ENCODE results near the gene ACTR10. TPM values are rescaled to one million over a fixed set of nuclear protein-coding genes. Genes with fewer than 3 reads are reported as not detected.
A peak's percentile ranks its signal among the peaks of the same experiment; 100 is the strongest.

Gene ACTR10
- total and polyA plus RNA-seq, 7 experiments from 2014 or later, result 40.0 to 90.8 (median 53.2) TPM

- H3K9me3 Mint-ChIP-seq, result peaks cover 0 to 2% (median 0%) of the 10 kb centered on the region in 11 donors
- no peaks in the 10 kb centered on the region for H3K27me3 ChIP-seq (ENCODE audit: control insufficient read depth in 2 of 2, insufficient read depth in 2 of 2, low read length in 2 of 2)
- H3K4me1 ChIP-seq (ENCODE audit: control insufficient read depth in 2 of 2, insufficient read depth in 2 of 2, low read length in 2 of 2), result no peaks in the 10 kb centered on the region
- H3K36me3 ChIP-seq (ENCODE audit: control insufficient read depth in 2 of 3, insufficient read depth in 3 of 3, low read length in 3 of 3), result peaks cover 13 to 56% (median 18%) of the 10 kb centered on the region in 3 experiments
- ATAC-seq (no peak), DNase-seq (no peak)
- no peak overlapping the region for H3K4me3 ChIP-seq (ENCODE audit: low read length)
- no peak overlapping the region for H3K4me3 Mint-ChIP-seq
- POLR2A ChIA-PET, result interaction anchor here (0.9 kb wide), 1 partner anchor 26 kb away, joined by 3 read pairs; no protein-coding TSS in a partner anchor
- H3K4me1 Mint-ChIP-seq, result peaks cover 0 to 12% (median 4%) of the 10 kb centered on the region in 7 donors
- CTCF ChIA-PET, result interaction anchor here (1.2 kb wide), 1 partner anchor 32 kb away, joined by 5 read pairs; the partner anchor contains the start of gene PSMA3
- peaks cover 9 to 48% (median 24%) of the 10 kb centered on the region in 5 donors for H3K36me3 Mint-ChIP-seq
- H3K27ac ChIP-seq (ENCODE audit: low read depth, low read length), result no peak overlapping the region
- H3K9me3 ChIP-seq (ENCODE audit: control insufficient read depth in 2 of 3, low read length in 3 of 3), result no peaks in the 10 kb centered on the region
- H3K27me3 Mint-ChIP-seq, result no peaks in the 10 kb centered on the region
- H3K27ac Mint-ChIP-seq, result no peak overlapping the region
- intact Hi-C loops (cut with micrococcal nuclease), result no loop called here
Observed at GRCh38 chr14:58213176-58213575, 13.2 kb downstream of the ACTR10 start.

DNA sequence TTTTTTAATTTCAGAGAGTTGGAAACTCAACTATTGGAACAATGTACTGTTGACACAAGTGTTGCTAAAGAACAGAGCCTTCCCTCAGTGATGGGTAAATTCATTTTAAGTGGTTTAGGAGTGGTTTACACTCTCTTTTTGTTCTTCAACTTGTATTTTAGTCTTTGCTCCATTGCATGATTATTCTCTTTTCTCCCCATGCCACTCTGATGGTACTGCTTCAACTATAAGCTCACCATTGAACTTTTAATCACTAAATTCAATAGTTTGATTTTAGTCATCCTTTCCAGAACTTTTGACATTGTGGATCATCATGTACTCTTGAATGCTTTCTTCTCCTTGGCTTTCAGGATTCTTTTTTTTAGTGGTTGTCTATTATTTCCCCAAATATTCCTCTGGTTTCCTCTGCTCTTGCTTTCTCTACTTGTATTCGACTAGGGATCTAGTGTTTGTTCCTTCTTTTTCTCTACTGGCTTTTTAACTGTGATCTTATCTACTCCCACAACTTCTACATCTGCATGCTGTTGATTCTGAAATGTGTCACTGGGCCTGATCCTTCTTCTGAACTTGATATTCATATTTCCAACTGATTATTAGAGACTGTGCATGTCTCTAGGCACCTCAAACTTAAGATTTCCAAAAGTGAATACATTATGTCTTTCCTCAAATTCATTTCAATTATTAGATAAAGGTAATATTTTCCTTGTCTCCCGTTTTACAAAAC is 15.4 kb downstream of the ACTR10 start:
- H3K4me1 Mint-ChIP-seq, result peaks cover 0 to 12% (median 3%) of the 10 kb centered on the region in 7 donors
- no peak for ATAC-seq
- intact Hi-C loops (cut with micrococcal nuclease), result no loop called here
- POLR2A ChIA-PET, result no interaction called here
- H3K27ac ChIP-seq (ENCODE audit: low read depth, low read length), result no peak overlapping the region
- no peak for DNase-seq
- no peak overlapping the region for H3K4me3 Mint-ChIP-seq
- H3K4me3 ChIP-seq (ENCODE audit: low read length), result no peak overlapping the region
- H3K9me3 Mint-ChIP-seq, result peaks cover 0 to 2% (median 0%) of the 10 kb centered on the region in 11 donors
- no peaks in the 10 kb centered on the region for H3K4me1 ChIP-seq (ENCODE audit: control insufficient read depth in 2 of 2, insufficient read depth in 2 of 2, low read length in 2 of 2)
- peaks cover 10 to 48% (median 13%) of the 10 kb centered on the region in 3 experiments for H3K36me3 ChIP-seq (ENCODE audit: control insufficient read depth in 2 of 3, insufficient read depth in 3 of 3, low read length in 3 of 3)
- no peaks in the 10 kb centered on the region for H3K27me3 ChIP-seq (ENCODE audit: control insufficient read depth in 2 of 2, insufficient read depth in 2 of 2, low read length in 2 of 2)
- H3K27ac Mint-ChIP-seq, result peak overlapping the region in 1 of 9 donors; percentile 15
- peaks cover 9 to 41% (median 27%) of the 10 kb centered on the region in 5 donors for H3K36me3 Mint-ChIP-seq
- CTCF ChIA-PET, result no interaction called here
- no peaks in the 10 kb centered on the region for H3K27me3 Mint-ChIP-seq
- no peaks in the 10 kb centered on the region for H3K9me3 ChIP-seq (ENCODE audit: control insufficient read depth in 2 of 3, low read length in 3 of 3)

DNA sequence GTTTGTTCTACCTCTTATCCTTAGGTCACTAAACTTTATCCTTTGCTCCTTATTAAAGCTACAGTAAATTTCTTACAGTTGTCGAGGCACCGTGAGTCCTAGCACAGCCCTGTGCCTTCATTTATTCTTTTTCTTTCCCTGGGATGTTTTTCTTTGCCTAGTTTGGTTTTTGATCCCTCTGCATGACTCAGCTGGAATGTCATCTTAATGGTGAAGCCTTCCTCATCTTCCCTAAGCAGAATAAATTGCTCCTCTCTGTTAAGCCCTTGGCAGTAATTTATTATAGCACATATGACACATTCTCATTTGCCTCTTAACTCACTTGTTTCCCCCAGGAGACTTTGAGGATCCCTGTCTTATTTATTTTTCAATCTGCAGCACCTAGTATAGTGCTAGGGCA is 16.6 kb downstream of the ACTR10 start:
- H3K4me1 Mint-ChIP-seq, result peaks cover 0 to 6% (median 4%) of the 10 kb centered on the region in 7 donors
- Histone ChIP-seq H3K27ac (ENCODE audit: low read depth, low read length) (no peak overlapping the region), H3K4me3 (ENCODE audit: low read length) (no peak overlapping the region), H3K27me3 (ENCODE audit: control insufficient read depth in 2 of 2, insufficient read depth in 2 of 2, low read length in 2 of 2) (no peaks in the 10 kb centered on the region), H3K4me1 (ENCODE audit: control insufficient read depth in 2 of 2, insufficient read depth in 2 of 2, low read length in 2 of 2) (no peaks in the 10 kb centered on the region), H3K9me3 (ENCODE audit: control insufficient read depth in 2 of 3, low read length in 3 of 3) (no peaks in the 10 kb centered on the region), H3K36me3 (ENCODE audit: control insufficient read depth in 2 of 3, insufficient read depth in 3 of 3, low read length in 3 of 3) (peaks cover 10 to 45% (median 13%) of the 10 kb centered on the region in 3 experiments)
- H3K4me3 Mint-ChIP-seq, result no peak overlapping the region
- ChIA-PET CTCF (interaction anchor here (0.6 kb wide), 1 partner anchor 362 kb away, joined by 3 read pairs; no protein-coding TSS in a partner anchor), POLR2A (no interaction called here)
- ATAC-seq (no peak), DNase-seq (no peak)
- H3K27me3 Mint-ChIP-seq, result no peaks in the 10 kb centered on the region
- intact Hi-C loops (cut with micrococcal nuclease), result no loop called here
- peaks cover 13 to 37% (median 30%) of the 10 kb centered on the region in 5 donors for H3K36me3 Mint-ChIP-seq
- H3K27ac Mint-ChIP-seq, result peak overlapping the region in 1 of 9 donors; percentile 3
- H3K9me3 Mint-ChIP-seq, result peaks cover 0 to 2% (median 0%) of the 10 kb centered on the region in 11 donors

- Histone ChIP-seq H3K27me3 (ENCODE audit: control insufficient read depth in 2 of 2, insufficient read depth in 2 of 2, low read length in 2 of 2) (no peaks in the 10 kb centered on the region), H3K36me3 (ENCODE audit: control insufficient read depth in 2 of 3, insufficient read depth in 3 of 3, low read length in 3 of 3) (no peaks in the 10 kb centered on the region), H3K4me1 (ENCODE audit: control insufficient read depth in 2 of 2, insufficient read depth in 2 of 2, low read length in 2 of 2) (no peaks in the 10 kb centered on the region), H3K4me3 (ENCODE audit: low read length) (no peak overlapping the region), H3K9me3 (ENCODE audit: control insufficient read depth in 2 of 3, low read length in 3 of 3) (no peaks in the 10 kb centered on the region), H3K27ac (ENCODE audit: low read depth, low read length) (no peak overlapping the region)
- DNase-seq, result no peak
- Mint-ChIP-seq H3K4me1 (peaks cover 0 to 2% (median 0%) of the 10 kb centered on the region in 7 donors), H3K36me3 (peaks cover 3 to 27% (median 12%) of the 10 kb centered on the region in 5 donors), H3K4me3 (no peak overlapping the region), H3K27me3 (no peaks in the 10 kb centered on the region), H3K9me3 (no peaks in the 10 kb centered on the region), H3K27ac (peak overlapping the region in 1 of 9 donors; percentile 77)
- ChIA-PET CTCF (no interaction called here), POLR2A (interaction anchor here (0.9 to 1.2 kb wide), 2 partner anchors 13 to 20 kb away, joined by 3 read pairs; no protein-coding TSS in a partner anchor)
- intact Hi-C loops (cut with micrococcal nuclease), result no loop called here
- no peak for ATAC-seq
Observed at GRCh38 chr14:58227096-58227819, 27.3 kb downstream of the ACTR10 start.

DNA sequence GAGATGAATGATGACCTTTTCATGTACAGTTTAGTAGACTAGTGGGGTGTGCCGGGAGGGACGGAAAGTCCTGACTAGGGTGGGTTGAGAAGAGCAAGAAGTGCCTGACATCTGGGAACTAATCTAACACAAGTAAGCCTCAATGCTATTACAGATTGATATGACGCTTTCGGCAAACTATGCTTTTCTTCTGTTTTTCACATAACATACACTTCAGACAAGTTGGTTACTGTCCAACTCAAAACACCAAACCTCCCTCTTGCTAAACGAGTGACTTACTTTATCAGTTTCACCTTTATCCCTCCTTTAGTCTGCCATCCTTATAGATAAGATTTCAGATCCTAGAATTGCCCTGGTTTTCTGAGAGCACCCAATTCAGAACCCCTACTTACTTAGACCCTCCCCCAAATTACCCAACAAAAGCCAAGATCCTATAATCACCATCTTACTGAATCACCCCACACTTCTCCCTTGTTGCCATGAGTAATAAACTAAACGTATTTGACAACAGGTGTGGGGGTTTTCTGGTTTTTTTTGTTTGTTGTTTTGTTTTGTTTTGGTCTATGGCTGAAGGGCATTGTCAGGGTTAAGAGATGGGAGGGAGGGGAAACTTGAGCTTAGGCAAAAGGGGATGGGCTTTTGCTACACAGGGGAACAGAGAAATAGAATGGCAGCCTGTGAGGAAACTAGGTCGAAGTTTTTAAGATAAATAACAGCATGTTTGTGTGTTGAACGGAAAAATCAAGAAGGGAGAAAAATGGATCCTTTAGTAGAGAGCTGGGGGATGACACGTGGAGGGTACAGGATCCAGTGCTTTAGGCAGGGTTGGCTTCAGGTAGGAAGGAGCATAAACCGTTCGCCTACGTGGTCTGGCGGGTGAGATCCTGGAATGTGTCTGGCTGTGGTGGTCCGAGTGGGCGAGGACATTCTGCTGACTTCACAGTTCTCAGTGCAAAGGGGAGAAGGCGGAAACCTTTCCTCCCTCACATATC is 38.6 kb downstream of the ACTR10 start:
- Histone ChIP-seq H3K36me3 (ENCODE audit: control insufficient read depth in 2 of 3, insufficient read depth in 3 of 3, low read length in 3 of 3) (no peaks in the 10 kb centered on the region), H3K27ac (ENCODE audit: low read depth, low read length) (peak overlapping the region; percentile 75), H3K4me3 (ENCODE audit: low read length) (peak overlapping the region; percentile 78), H3K4me1 (ENCODE audit: control insufficient read depth in 2 of 2, insufficient read depth in 2 of 2, low read length in 2 of 2) (peaks cover 4 to 8% of the 10 kb centered on the region in 2 donors), H3K9me3 (ENCODE audit: control insufficient read depth in 2 of 3, low read length in 3 of 3) (no peaks in the 10 kb centered on the region), H3K27me3 (ENCODE audit: control insufficient read depth in 2 of 2, insufficient read depth in 2 of 2, low read length in 2 of 2) (no peaks in the 10 kb centered on the region)
- intact Hi-C loops (cut with micrococcal nuclease), result loop anchor here (1.0 to 2.0 kb wide), 6 partner anchors 30 to 950 kb away; partner anchors contain the start of genes ACTR10 (in 1 of the 2), ARID4A (in 1 of the 2), DAAM1 (in 1 of the 2) and NAA30 (in 1 of the 2)
- H3K27ac Mint-ChIP-seq, result no peak overlapping the region
- DNase-seq (peak in 4 of 9 donors; percentile 4 to 48 (median 13)), ATAC-seq (peak; percentile 53)
- H3K9me3 Mint-ChIP-seq, result peaks cover 0 to 5% (median 0%) of the 10 kb centered on the region in 11 donors
- no peak overlapping the region for H3K4me3 Mint-ChIP-seq
- H3K4me1 Mint-ChIP-seq, result peaks cover 9 to 23% (median 20%) of the 10 kb centered on the region in 7 donors
- ChIA-PET CTCF (interaction anchor here (0.6 kb wide), 1 partner anchor 93 kb away, joined by 3 read pairs; no protein-coding TSS in a partner anchor), POLR2A (interaction anchor here (0.6 to 1.6 kb wide), 4 partner anchors 15 to 60 kb away, joined by 3 to 5 read pairs (median 3); partner anchors contain the start of genes ACTR10 and ARID4A)
- peaks cover 0 to 4% (median 0%) of the 10 kb centered on the region in 5 donors for H3K36me3 Mint-ChIP-seq
- peaks cover 0 to 2% (median 0%) of the 10 kb centered on the region in 5 donors for H3K27me3 Mint-ChIP-seq
